Skeletal muscle satellite cell (primary cell): ENCODE measurements around the gene FAM170B.

ENCODE experiments used
- H3K27me3 ChIP-seq: 2 replicates; pipeline ENCODE4 v1.7.0; 2013; ENCODE audit warnings: low read length; ENCODE audit not compliant: control insufficient read depth, insufficient read depth
- H3K36me3 ChIP-seq: 2 replicates; pipeline ENCODE4 v1.7.0; 2013; ENCODE audit warnings: mild to moderate bottlenecking, control low read depth, low read length; ENCODE audit not compliant: insufficient read depth
- H3K4me1 ChIP-seq: 2 replicates; pipeline ENCODE4 v1.7.0; 2013; ENCODE audit warnings: low read length; ENCODE audit not compliant: control insufficient read depth, insufficient read depth
- H3K4me2 ChIP-seq: 2 replicates; pipeline ENCODE4 v1.7.0; 2013; ENCODE audit warnings: mild to moderate bottlenecking, low read length
- H3K4me3 ChIP-seq: 2 replicates; pipeline ENCODE4 v1.7.0; 2013; ENCODE audit warnings: low read length
- H3K9ac ChIP-seq: 2 replicates; pipeline ENCODE4 v1.7.0; 2013; ENCODE audit warnings: mild to moderate bottlenecking, low read depth, low read length, moderate library complexity
- H3K9me3 ChIP-seq: replicated peaks from 2 replicates; pipeline ENCODE4 v1.7.0; 2013; ENCODE audit warnings: mild to moderate bottlenecking, control low read depth, low read length

Gene FAM170B

GRCh38 chr10:49167425-49168170, 33.8 kb upstream of the FAM170B start:
- H3K36me3 ChIP-seq = no peaks in the 10 kb centered on the region

GRCh38 chr10:49166484-49167400, 32.9 kb upstream of the FAM170B start:
- peaks cover 7% of the 10 kb centered on the region for H3K27me3 ChIP-seq
- H3K9me3 ChIP-seq = no peaks in the 10 kb centered on the region
- H3K9ac ChIP-seq = no peak overlapping the region
- H3K4me1 ChIP-seq = no peaks in the 10 kb centered on the region
- no peak overlapping the region for H3K4me2 ChIP-seq
- no peak overlapping the region for H3K4me3 ChIP-seq
- H3K36me3 ChIP-seq = no peaks in the 10 kb centered on the region

More at GRCh38 chr10:49167425-49168170, 33.8 kb upstream of the FAM170B start:
- Histone ChIP-seq H3K9me3 (no peaks in the 10 kb centered on the region), H3K4me3 (no peak overlapping the region), H3K4me1 (no peaks in the 10 kb centered on the region), H3K27me3 (peaks cover 11% of the 10 kb centered on the region), H3K9ac (no peak overlapping the region), H3K4me2 (no peak overlapping the region)

- H3K27me3 ChIP-seq = no peaks in the 10 kb centered on the region
- no peaks in the 10 kb centered on the region for H3K9me3 ChIP-seq
- H3K4me1 ChIP-seq = no peaks in the 10 kb centered on the region
- H3K4me3 ChIP-seq = no peak overlapping the region
- H3K9ac ChIP-seq = no peak overlapping the region
- no peak overlapping the region for H3K4me2 ChIP-seq
- no peaks in the 10 kb centered on the region for H3K36me3 ChIP-seq
Observed at GRCh38 chr10:49165821-49166483, 32.1 kb upstream of the FAM170B start.

GRCh38 chr10:49165259-49165658, 31.4 kb upstream of the FAM170B start:
- Histone ChIP-seq H3K9me3 (no peaks in the 10 kb centered on the region), H3K4me3 (no peak overlapping the region), H3K4me1 (no peaks in the 10 kb centered on the region), H3K27me3 (no peaks in the 10 kb centered on the region), H3K9ac (no peak overlapping the region), H3K36me3 (no peaks in the 10 kb centered on the region), H3K4me2 (no peak overlapping the region)

- Histone ChIP-seq H3K4me2 (no peak overlapping the region), H3K9ac (no peak overlapping the region), H3K27me3 (peaks cover under 1% of the 10 kb centered on the region), H3K4me3 (no peak overlapping the region), H3K9me3 (no peaks in the 10 kb centered on the region), H3K36me3 (no peaks in the 10 kb centered on the region), H3K4me1 (no peaks in the 10 kb centered on the region)
Observed at GRCh38 chr10:49164559-49165188, 30.9 kb upstream of the FAM170B start.

- Histone ChIP-seq H3K9ac (no peak overlapping the region), H3K4me2 (no peak overlapping the region), H3K9me3 (no peaks in the 10 kb centered on the region), H3K4me1 (no peaks in the 10 kb centered on the region), H3K4me3 (no peak overlapping the region), H3K36me3 (no peaks in the 10 kb centered on the region), H3K27me3 (peaks cover 7% of the 10 kb centered on the region)
Observed at GRCh38 chr10:49163741-49164140, 29.9 kb upstream of the FAM170B start.

- no peak overlapping the region for H3K4me2 ChIP-seq
- H3K4me3 ChIP-seq = no peak overlapping the region
- H3K27me3 ChIP-seq = peaks cover 7% of the 10 kb centered on the region
- no peak overlapping the region for H3K9ac ChIP-seq
- no peaks in the 10 kb centered on the region for H3K4me1 ChIP-seq
- H3K9me3 ChIP-seq = no peaks in the 10 kb centered on the region
- H3K36me3 ChIP-seq = no peaks in the 10 kb centered on the region
Observed at GRCh38 chr10:49162761-49163310, 29.0 kb upstream of the FAM170B start.

- peaks cover 8% of the 10 kb centered on the region for H3K27me3 ChIP-seq
- no peak overlapping the region for H3K4me3 ChIP-seq
- H3K36me3 ChIP-seq = no peaks in the 10 kb centered on the region
- H3K4me1 ChIP-seq = no peaks in the 10 kb centered on the region
- H3K9ac ChIP-seq = no peak overlapping the region
- H3K4me2 ChIP-seq = no peak overlapping the region
- H3K9me3 ChIP-seq = no peaks in the 10 kb centered on the region
Observed at GRCh38 chr10:49162063-49162462, 28.2 kb upstream of the FAM170B start.

- Histone ChIP-seq H3K9me3 (no peaks in the 10 kb centered on the region), H3K4me1 (no peaks in the 10 kb centered on the region), H3K4me3 (no peak overlapping the region), H3K4me2 (no peak overlapping the region), H3K27me3 (peaks cover 11% of the 10 kb centered on the region), H3K36me3 (no peaks in the 10 kb centered on the region), H3K9ac (no peak overlapping the region)
Observed at GRCh38 chr10:49161411-49161997, 27.7 kb upstream of the FAM170B start.

GRCh38 chr10:49160814-49161213, 27.0 kb upstream of the FAM170B start:
- Histone ChIP-seq H3K27me3 (peaks cover 13% of the 10 kb centered on the region), H3K36me3 (no peaks in the 10 kb centered on the region), H3K9ac (no peak overlapping the region), H3K9me3 (no peaks in the 10 kb centered on the region), H3K4me2 (no peak overlapping the region), H3K4me3 (no peak overlapping the region), H3K4me1 (no peaks in the 10 kb centered on the region)
